ENCODE measurements around the gene PPY.

DNA sequence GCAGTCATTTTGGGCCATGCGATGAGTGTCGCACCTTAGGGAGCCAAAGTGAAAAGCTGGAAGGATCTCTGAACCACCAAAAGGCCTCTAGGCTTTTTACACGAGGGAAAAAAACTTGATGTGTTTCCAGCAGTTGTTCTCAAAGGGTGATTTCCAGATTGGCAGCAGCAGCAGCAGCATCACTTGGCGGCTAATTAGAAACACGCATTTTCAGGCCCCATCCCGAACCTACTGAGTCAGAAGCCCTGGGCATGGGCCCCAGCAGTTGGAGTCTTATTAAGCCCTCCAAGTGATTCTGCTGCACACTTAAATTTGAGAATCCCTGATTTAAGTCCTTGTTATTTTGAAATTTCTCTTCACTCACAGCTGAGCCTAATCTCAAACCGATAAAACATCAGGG is 36.7 kb upstream of the PPY start:
- TF ChIP-seq POLR2AphosphoS5 (IDR thresholded peaks at IDR 0.05; ENCODE audit: low read depth, low read length) (no peak), FOXP2 (optimal IDR thresholded peaks at IDR 0.05; ENCODE audit: borderline replicate concordance, extremely low read depth, extremely low read length, insufficient read depth) (no peak), SIN3A (IDR thresholded peaks at IDR 0.05; ENCODE audit: borderline replicate concordance, insufficient read depth, low read length) (no peak)
